Progenitor cell of endocrine pancreas (in vitro differentiated cells): ENCODE results near the gene SPACA9. TPM values are rescaled to one million over a fixed set of nuclear protein-coding genes. Genes with fewer than 3 reads are reported as not detected.

ENCODE experiments used
- DNase-seq: peaks from one replicate; pipeline ENCODE4 v3.0.0; 2021; ENCODE audit warnings: low spot score; ENCODE audit not compliant: unreplicated experiment
- H3K27ac Mint-ChIP-seq: 2 replicates; pipeline ENCODE4 v1.8.0; 2021; ENCODE audit warnings: mild to moderate bottlenecking, moderate library complexity, mixed read lengths
- H3K27me3 Mint-ChIP-seq: 2 replicates; pipeline ENCODE4 v1.8.0; 2021; ENCODE audit warnings: mixed read lengths
- H3K36me3 Mint-ChIP-seq: 2 replicates; pipeline ENCODE4 v1.8.0; 2022; ENCODE audit warnings: mixed read lengths; ENCODE audit not compliant: insufficient read depth
- H3K4me1 Mint-ChIP-seq: 2 replicates; pipeline ENCODE4 v1.8.0; 2021; ENCODE audit warnings: low read depth, mixed read lengths
- H3K4me3 Mint-ChIP-seq: 2 replicates; pipeline ENCODE4 v1.8.0; 2021; ENCODE audit warnings: low read depth, mild to moderate bottlenecking, moderate library complexity, mixed read lengths
- H3K9me3 Mint-ChIP-seq: 2 replicates; pipeline ENCODE4 v1.8.0; 2021; ENCODE audit warnings: low read depth, mixed read lengths
- long read RNA-seq: library from polyadenylated mRNA; unstranded; transcript quantifications from one replicate; pipeline ENCODE4 v2.0.0, GENCODE V29; 2020
- total RNA-seq: library from RNA; stranded (reverse); gene quantifications from 2 replicates; pipeline ENCODE4 v1.2.1, GENCODE V29; 2021
- TF ChIP-seq, protein P1 (sequence below): fragments of 200-600 bp; sonication (generic); IDR thresholded peaks from one replicate; pipeline ENCODE4 v1.5.0; 2021; ENCODE audit warnings: antibody characterized with exemption, mild to moderate bottlenecking; ENCODE audit not compliant: unreplicated experiment

SPACA9 gene
- total RNA-seq = 3.6 and 4.0 TPM in 2 replicates
- long read RNA-seq, partial matches to known transcripts = 1 of 5 reads
- long read RNA-seq, other reads (novel, unspliced or antisense) = 2 of 5 reads

GRCh38 chr9:132878695-132879456 lies at the start of gene SPACA9:
Gene SPACA9, plus strand, starts transcription at chr9:132878898. Its CDS starts 5,050 bp downstream, at chr9:132883948.
- Mint-ChIP-seq H3K4me3 (peak within 1 kb of the TSS; percentile 81), H3K4me1 (no peaks in the 10 kb centered on the region), H3K9me3 (no peaks in the 10 kb centered on the region), H3K36me3 (no peaks in the 10 kb centered on the region), H3K27ac (peak within 1 kb of the TSS; percentile 83), H3K27me3 (peaks cover 4% of the 10 kb centered on the region)
- DNase-seq = peak; percentile 33
- TF ChIP-seq, protein P1, sequence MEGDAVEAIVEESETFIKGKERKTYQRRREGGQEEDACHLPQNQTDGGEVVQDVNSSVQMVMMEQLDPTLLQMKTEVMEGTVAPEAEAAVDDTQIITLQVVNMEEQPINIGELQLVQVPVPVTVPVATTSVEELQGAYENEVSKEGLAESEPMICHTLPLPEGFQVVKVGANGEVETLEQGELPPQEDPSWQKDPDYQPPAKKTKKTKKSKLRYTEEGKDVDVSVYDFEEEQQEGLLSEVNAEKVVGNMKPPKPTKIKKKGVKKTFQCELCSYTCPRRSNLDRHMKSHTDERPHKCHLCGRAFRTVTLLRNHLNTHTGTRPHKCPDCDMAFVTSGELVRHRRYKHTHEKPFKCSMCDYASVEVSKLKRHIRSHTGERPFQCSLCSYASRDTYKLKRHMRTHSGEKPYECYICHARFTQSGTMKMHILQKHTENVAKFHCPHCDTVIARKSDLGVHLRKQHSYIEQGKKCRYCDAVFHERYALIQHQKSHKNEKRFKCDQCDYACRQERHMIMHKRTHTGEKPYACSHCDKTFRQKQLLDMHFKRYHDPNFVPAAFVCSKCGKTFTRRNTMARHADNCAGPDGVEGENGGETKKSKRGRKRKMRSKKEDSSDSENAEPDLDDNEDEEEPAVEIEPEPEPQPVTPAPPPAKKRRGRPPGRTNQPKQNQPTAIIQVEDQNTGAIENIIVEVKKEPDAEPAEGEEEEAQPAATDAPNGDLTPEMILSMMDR = no peak

GRCh38 chr9:132832171-132832881 lies 46.4 kb upstream of the SPACA9 start:
- no peaks in the 10 kb centered on the region for H3K36me3 Mint-ChIP-seq
- H3K27me3 Mint-ChIP-seq = no peaks in the 10 kb centered on the region
- H3K9me3 Mint-ChIP-seq = no peaks in the 10 kb centered on the region
- DNase-seq = no peak
- H3K27ac Mint-ChIP-seq = no peak overlapping the region
- TF ChIP-seq, protein P1 = no peak
- no peak overlapping the region for H3K4me3 Mint-ChIP-seq
- peaks cover 2% of the 10 kb centered on the region for H3K4me1 Mint-ChIP-seq

DNA sequence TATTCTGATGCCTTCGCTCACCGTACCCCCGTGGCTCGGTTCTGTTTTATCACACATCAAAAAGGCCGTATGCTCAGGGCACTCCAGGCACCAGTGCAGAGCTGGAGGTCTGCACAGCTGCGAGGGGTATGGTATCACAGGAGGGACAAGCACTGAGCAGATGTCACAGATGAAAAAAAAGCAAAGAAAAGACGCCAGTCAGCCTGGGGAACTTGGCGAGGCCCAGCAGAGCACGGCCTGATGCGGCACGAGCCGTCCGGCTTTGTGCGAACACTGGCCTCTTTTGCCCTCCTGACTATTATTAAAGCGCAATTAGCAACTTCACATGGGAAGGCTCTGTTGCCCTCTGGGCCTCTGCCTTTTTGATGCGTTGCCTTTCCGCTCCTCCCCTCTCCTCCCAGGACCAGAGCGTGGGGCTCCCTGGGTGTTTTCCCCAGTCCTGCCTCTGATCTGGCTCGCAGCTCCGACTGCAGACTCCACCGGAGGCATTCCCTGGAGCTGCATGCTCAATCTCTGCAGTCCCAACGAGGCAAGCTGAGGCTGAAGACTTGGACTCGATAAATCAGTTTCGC lies 45.1 kb upstream of the SPACA9 start:
- Mint-ChIP-seq H3K4me3 (no peak overlapping the region), H3K9me3 (no peaks in the 10 kb centered on the region), H3K27ac (no peak overlapping the region), H3K36me3 (no peaks in the 10 kb centered on the region), H3K4me1 (peaks cover 2% of the 10 kb centered on the region), H3K27me3 (no peaks in the 10 kb centered on the region)
- TF ChIP-seq, protein P1 = no peak
- no peak for DNase-seq

GRCh38 chr9:132834343-132834742 lies 44.4 kb upstream of the SPACA9 start:
- peaks cover 2% of the 10 kb centered on the region for H3K4me1 Mint-ChIP-seq
- H3K4me3 Mint-ChIP-seq = no peak overlapping the region
- TF ChIP-seq, protein P1 = no peak
- H3K27ac Mint-ChIP-seq = no peak overlapping the region
- no peak for DNase-seq
- H3K36me3 Mint-ChIP-seq = no peaks in the 10 kb centered on the region
- H3K27me3 Mint-ChIP-seq = no peaks in the 10 kb centered on the region
- H3K9me3 Mint-ChIP-seq = no peaks in the 10 kb centered on the region
